Adrenal gland (tissue), 12 donors: ENCODE data around the gene TBC1D7. TPM values are rescaled to one million over a fixed set of nuclear protein-coding genes. Genes with fewer than 3 reads are reported as not detected.
A peak's percentile ranks its signal among the peaks of the same experiment; 100 is the strongest.

Experiments
- DNase-seq, 7 donors: peaks; one replicate each; pipeline ENCODE4 v3.0.0-alpha.2; 2019 to 2020
- H3K27ac ChIP-seq, 5 donors: fragments of 200-600 bp; sonication (generic) in 4 of 5; 1 replicate in 3 of 5; 2 replicates in 2 of 5; pipeline versions ENCODE4 v1.5.1 to v1.8.0; 2016 to 2020; ENCODE audit warnings: mild to moderate bottlenecking in 1 of 5
- H3K27me3 ChIP-seq: fragments of 200-600 bp; 2 replicates; pipeline ENCODE4 v1.8.0; 2021
- H3K36me3 ChIP-seq, 2 donors: fragments of 200-600 bp; replicated peaks in 1 of 2; 1 replicate in 1 of 2; 2 replicates in 1 of 2; pipeline versions ENCODE4 v1.5.1 to v1.8.0; 2018 to 2022
- H3K4me1 ChIP-seq, 2 donors: fragments of 200-600 bp; replicated peaks in 1 of 2; 1 replicate in 1 of 2; 2 replicates in 1 of 2; pipeline versions ENCODE4 v1.5.1 to v1.8.0; 2018 to 2021
- H3K4me3 ChIP-seq, 4 donors: fragments of 200-600 bp; sonication (generic) in 3 of 4; one replicate each; pipeline ENCODE4 v1.5.1; 2016 to 2018
- H3K9me3 ChIP-seq, 3 donors: fragments of 200-600 bp; sonication (generic) in 1 of 3; replicated peaks in 1 of 3; 1 replicate in 2 of 3; 2 replicates in 1 of 3; pipeline versions ENCODE4 v1.5.1 to v1.8.0; 2016 to 2021
- CTCF ChIP-seq, 6 experiments: fragments of 450-650 bp in 4 of 6; fragments of 200-600 bp in 2 of 6; sonication (generic) in 1 of 6; IDR thresholded peaks; 1 replicate in 5 of 6; 2 replicates in 1 of 6; pipeline versions ENCODE4 v1.5.1 to v1.8.0; 2016 to 2021; ENCODE audit warnings: antibody characterized with exemption in 6 of 6, mild to moderate bottlenecking in 2 of 6, moderate library complexity in 1 of 6
- POLR2A ChIP-seq, 2 donors: fragments of 450-650 bp; IDR thresholded peaks; one replicate each; pipeline ENCODE4 v1.6.1; 2017; ENCODE audit warnings: antibody characterized with exemption in 2 of 2, mild to moderate bottlenecking in 2 of 2, moderate library complexity in 1 of 2
- WGBS, 4 donors: extraction: QIAGEN DNeasy Blood & Tissue Kit in 2 of 4; methylation state at CpG; one replicate each; pipeline versions ENCODE4 v1.1.5 to v1.1.7; 2013 to 2017; 5-methylcytosine and 5-hydroxymethylcytosine counted together
- intact Hi-C, 2 donors: fragments of 100-400 bp; cut with DNase I; formaldehyde crosslinking; loops; one replicate each; pipeline versions ENCODE4 v1.14.1 to v1.15.0; 2022 to 2023
- polyA plus RNA-seq, 3 donors: library from polyadenylated mRNA; stranded (reverse); fragments of 200-250 nt in 2 of 3; fragments of 350-450 nt in 1 of 3; fragmentation: Illumina TruSeq in 1 of 3; extraction: RNeasy Lipid Tissue Mini Kit (QIAGEN cat#74804) in 1 of 3; gene quantifications; one replicate each; pipeline ENCODE4 v1.2.3, GENCODE V29; 2013 to 2014
- total RNA-seq, 9 donors: library from RNA; depleted of rRNA in 4 of 9; stranded (reverse); fragments of >200 nt in 4 of 9; fragments of 120-200 nt in 1 of 9; fragmentation: NEBNext Ultra II Directional in 1 of 9; extraction: Animal tissue kit (Norgen Biotek cat#: 25700) in 1 of 9; gene quantifications; one replicate each; pipeline versions ENCODE4 v1.1.0 to v1.2.4, GENCODE V29; 2013 to 2023
- donor health status: healthy with polysubstance abuse.
- donor health status: Bipolar disorder and iron deficiency.
- donor health status: DM: yes; HTN: yes; CAD: no.
- donor health status: DM: no; HTN: no; CAD: no.
- donor health status: DM: no; HTN: no; CAD: no.
- donor health status: DM: yes; HTN: yes; CAD: no.

The TBC1D7 gene
- total and polyA plus RNA-seq, 12 donors: 8.0 to 23.0 (median 12.4) TPM

- H3K4me1 ChIP-seq: peaks cover 13 to 17% of the 10 kb centered on the region in 2 donors
- H3K4me3 ChIP-seq: no peak overlapping the region
- 63 to 95% (median 72%) methylated on average over 7 of the region's 7 CpGs for WGBS, 4 donors
- intact Hi-C loops: no loop called here
- H3K9me3 ChIP-seq: no peaks in the 10 kb centered on the region
- peak in 6 of 7 donors; percentile 25 to 78 (median 55) for DNase-seq
- TF ChIP-seq POLR2A (IDR thresholded peaks at IDR 0.05) (no peak), CTCF (IDR thresholded peaks at IDR 0.05) (no peak)
- no peaks in the 10 kb centered on the region for H3K27me3 ChIP-seq
- peaks cover 0 to 7% of the 10 kb centered on the region in 2 donors for H3K36me3 ChIP-seq
- H3K27ac ChIP-seq: peak overlapping the region in 2 of 5 donors; percentile 19 to 56
These were observed 20.8 kb downstream of the TBC1D7 start for GRCh38 chr6:13307508-13307995.

GRCh38 chr6:13305791-13306190 is 22.5 kb downstream of the TBC1D7 start:
- no peak for TF ChIP-seq POLR2A (IDR thresholded peaks at IDR 0.05)
- TF ChIP-seq CTCF (IDR thresholded peaks at IDR 0.05): no peak
- peaks cover 0 to 7% of the 10 kb centered on the region in 2 donors for H3K36me3 ChIP-seq
- WGBS, 4 donors: 82 to 95% (median 91%) methylated on average over 1 of the region's 1 CpG
- H3K9me3 ChIP-seq: no peaks in the 10 kb centered on the region
- no peak for DNase-seq
- H3K27me3 ChIP-seq: no peaks in the 10 kb centered on the region
- H3K4me1 ChIP-seq: peaks cover 16 to 17% of the 10 kb centered on the region in 2 donors
- intact Hi-C loops: no loop called here
- no peak overlapping the region for H3K4me3 ChIP-seq
- H3K27ac ChIP-seq: no peak overlapping the region

GRCh38 chr6:13305288-13305687 is 23.0 kb downstream of the TBC1D7 start:
- TF ChIP-seq CTCF (IDR thresholded peaks at IDR 0.05) (no peak), POLR2A (IDR thresholded peaks at IDR 0.05) (no peak)
- no peaks in the 10 kb centered on the region for H3K27me3 ChIP-seq
- intact Hi-C loops: no loop called here
- H3K9me3 ChIP-seq: no peaks in the 10 kb centered on the region
- no peak overlapping the region for H3K27ac ChIP-seq
- peaks cover 16 to 17% of the 10 kb centered on the region in 2 donors for H3K4me1 ChIP-seq
- peaks cover 0 to 7% of the 10 kb centered on the region in 2 donors for H3K36me3 ChIP-seq
- DNase-seq: no peak
- no peak overlapping the region for H3K4me3 ChIP-seq
- 85 to 100% (median 92%) methylated on average over 4 of the region's 4 CpGs for WGBS, 4 donors

GRCh38 chr6:13304580-13305260 is 23.6 kb downstream of the TBC1D7 start:
- WGBS, 4 donors: 92 to 97% (median 93%) methylated on average over 10 to 11 of the region's 11 CpGs
- Histone ChIP-seq H3K9me3 (no peaks in the 10 kb centered on the region), H3K27ac (no peak overlapping the region), H3K4me1 (peaks cover 16 to 17% of the 10 kb centered on the region in 2 donors), H3K4me3 (no peak overlapping the region), H3K27me3 (no peaks in the 10 kb centered on the region), H3K36me3 (peaks cover 0 to 7% of the 10 kb centered on the region in 2 donors)
- no peak for DNase-seq
- intact Hi-C loops: no loop called here
- TF ChIP-seq POLR2A (IDR thresholded peaks at IDR 0.05): no peak
- TF ChIP-seq CTCF (IDR thresholded peaks at IDR 0.05): no peak
